Measurements from ENCODE around the gene DNAH2.
"Not testable (repeated sequence)": the region's sequence is repeated elsewhere in the genome, so short reads cannot be mapped to it uniquely, and the experiment has no call there.

Gene DNAH2

DNA sequence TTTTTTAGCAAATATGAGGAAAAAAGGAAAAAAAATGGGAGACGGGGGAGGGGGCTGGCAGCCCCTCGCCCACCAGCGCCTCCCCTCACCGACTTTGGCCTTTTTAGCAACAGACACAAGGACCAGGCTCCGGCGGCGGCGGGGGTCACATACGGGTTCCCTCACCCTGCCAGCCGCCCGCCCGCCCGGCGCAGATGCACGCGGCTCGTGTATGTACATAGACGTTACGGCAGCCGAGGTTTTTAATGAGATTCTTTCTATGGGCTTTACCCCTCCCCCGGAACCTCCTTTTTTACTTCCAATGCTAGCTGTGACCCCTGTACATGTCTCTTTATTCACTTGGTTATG, 136.1 kb downstream of the DNAH2 start:
- DNase-seq = no peak

DNA sequence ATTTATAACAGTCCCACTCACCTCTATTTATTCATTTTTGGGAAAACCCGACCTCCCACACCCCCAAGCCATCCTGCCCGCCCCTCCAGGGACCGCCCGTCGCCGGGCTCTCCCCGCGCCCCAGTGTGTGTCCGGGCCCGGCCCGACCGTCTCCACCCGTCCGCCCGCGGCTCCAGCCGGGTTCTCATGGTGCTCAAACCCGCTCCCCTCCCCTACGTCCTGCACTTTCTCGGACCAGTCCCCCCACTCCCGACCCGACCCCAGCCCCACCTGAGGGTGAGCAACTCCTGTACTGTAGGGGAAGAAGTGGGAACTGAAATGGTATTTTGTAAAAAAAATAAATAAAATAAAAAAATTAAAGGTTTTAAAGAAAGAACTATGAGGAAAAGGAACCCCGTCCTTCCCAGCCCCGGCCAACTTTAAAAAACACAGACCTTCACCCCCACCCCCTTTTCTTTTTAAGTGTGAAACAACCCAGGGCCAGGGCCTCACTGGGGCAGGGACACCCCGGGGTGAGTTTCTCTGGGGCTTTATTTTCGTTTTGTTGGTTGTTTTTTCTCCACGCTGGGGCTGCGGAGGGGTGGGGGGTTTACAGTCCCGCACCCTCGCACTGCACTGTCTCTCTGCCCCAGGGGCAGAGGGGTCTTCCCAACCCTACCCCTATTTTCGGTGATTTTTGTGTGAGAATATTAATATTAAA, 136.7 kb downstream of the DNAH2 start:
- DNase-seq = no peak

DNA sequence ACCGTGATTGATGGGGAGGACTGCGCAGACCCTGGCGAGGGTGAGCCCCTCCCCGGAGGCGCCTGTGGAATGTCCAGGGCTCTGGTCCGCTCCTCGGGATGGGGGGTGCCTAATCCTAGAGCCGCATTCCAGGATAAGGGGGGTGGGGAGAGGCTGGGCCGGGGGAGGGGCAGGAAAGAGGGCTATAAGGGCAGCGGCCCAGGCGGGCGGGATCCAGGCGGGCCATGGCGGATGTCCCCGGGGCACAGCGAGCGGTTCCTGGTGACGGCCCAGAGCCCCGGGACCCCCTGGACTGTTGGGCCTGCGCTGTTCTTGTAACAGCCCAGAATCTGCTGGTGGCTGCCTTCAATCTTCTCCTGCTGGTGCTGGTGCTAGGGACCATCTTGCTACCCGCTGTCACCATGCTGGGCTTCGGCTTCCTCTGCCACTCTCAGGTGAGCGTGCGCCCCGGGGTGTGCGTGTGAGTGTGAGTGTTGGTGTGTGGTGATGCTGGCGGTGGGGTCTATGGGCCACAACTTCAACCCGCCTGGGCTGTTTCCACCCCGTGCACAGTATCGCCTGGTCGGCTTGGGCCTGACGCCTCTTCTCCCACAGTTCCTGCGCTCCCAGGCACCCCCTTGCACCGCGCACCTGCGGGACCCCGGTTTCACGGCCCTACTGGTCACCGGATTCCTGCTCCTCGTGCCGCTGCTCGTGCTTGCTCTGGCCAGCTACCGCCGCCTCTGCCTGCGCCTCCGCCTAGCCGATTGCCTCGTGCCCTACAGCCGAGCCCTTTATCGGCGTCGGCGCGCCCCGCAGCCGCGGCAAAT, 137.5 kb downstream of the DNAH2 start, which contains the start of gene TMEM88:
Gene TMEM88, plus strand, starts transcription at position 216 of the 809 bp plus-strand sequence. Its CDS starts 9 bp downstream, at position 225.
- DNase-seq = no peak

DNA sequence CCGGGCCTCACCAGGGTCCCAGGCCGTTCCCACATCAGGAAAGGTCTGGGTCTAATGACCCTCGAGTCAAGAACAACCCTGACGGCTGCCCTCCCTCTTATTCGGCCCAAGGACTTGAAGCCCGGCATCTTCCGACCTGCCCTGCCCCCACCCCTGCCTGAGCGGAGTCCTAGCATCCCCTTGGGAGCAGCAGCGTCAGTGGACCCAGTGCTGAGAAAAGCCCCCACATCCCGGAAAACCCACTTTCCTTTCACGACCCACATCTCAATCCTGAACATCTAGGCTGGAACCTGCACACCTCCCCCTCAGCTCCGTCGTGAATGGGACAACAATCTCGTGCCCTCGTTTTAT, 138.1 kb downstream of the DNAH2 start:
- no peak for DNase-seq

DNA sequence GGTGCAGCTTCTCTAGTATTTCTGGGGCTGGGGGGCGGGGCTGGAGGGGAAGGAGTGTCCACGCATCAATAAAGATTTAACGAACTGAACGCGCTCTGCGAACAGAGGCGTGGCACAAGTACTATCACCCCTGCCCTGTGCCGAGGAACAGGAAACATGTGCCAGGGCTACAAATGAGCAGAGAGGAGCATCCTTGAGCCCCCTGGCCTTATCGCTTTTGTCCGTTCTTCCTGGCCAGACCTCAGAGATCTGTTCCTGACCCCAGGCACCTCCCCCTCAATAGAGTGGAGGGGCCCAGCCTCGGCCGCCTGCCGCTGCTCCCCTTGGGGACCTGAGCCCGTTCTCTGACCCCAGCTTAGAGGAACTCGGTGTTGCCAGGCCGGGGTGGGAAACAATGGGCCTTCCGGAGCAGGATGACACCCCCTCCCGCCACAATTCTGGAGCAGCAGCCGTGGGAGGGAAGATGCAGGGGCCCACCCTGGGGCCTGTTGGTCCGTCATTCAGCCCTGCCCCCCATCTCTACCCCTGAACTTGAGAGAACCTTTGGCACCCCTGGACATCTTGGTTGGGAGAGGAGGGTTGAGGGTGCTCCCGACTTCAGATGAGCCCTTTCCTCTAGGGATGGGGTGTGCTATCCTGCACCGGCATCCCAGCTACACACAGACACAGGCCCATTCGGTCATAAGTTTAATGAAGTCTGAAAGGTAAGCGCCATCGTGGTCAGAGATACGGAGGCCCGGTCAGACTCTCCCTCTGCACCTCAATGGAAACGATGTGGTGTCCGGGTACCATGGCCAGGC, 138.7 kb downstream of the DNAH2 start:
- DNase-seq = no peak

DNA sequence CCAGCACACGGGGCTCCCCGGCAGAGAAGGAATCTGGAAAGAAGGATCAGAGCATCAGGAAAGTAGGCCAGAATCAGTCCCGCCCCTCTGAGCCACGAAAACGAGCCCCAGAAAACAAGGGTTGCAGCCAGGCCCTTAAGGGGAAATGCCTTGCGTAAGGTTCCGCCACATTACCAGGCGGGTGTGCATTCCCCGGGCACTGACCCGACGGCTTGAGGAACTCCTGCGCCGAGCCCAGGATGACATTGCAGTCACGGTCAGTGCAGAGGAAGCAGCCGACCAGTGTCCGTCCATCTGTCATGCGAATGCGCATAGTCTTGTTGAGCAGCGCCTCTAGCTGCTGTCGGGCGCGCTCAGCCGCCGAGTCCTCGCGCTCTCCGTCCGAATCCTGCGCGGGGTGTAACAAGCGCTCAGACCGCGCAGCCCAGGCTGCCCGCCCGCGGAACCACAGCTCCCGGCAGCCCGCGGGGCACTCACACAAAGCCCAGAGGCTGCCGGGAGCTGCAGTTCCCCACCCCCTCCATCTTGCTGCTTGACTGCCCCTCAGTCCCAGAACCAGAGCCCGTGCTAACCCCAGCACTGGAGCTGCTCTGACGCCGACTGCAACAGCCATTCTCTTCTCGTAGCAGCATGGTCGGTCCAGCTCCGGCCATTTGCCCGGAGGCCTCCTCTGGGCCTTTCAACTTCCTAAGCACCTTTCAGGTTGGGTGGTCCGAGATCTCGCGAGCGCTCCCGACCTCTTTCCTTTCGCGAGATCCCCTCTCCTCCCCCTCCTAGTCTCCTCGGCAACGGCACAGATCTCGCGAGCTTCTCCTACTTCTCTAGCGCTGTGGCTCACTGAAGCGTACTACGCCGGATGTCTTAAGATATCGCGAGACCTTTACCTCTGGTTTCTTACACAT, 139.5 kb downstream of the DNAH2 start, which contains the start of gene NAA38:
Gene NAA38, minus strand, starts transcription at position 749 of the 902 bp plus-strand sequence. Its CDS starts 96 bp downstream, at position 653.
- peak; percentile 98 for DNase-seq

DNA sequence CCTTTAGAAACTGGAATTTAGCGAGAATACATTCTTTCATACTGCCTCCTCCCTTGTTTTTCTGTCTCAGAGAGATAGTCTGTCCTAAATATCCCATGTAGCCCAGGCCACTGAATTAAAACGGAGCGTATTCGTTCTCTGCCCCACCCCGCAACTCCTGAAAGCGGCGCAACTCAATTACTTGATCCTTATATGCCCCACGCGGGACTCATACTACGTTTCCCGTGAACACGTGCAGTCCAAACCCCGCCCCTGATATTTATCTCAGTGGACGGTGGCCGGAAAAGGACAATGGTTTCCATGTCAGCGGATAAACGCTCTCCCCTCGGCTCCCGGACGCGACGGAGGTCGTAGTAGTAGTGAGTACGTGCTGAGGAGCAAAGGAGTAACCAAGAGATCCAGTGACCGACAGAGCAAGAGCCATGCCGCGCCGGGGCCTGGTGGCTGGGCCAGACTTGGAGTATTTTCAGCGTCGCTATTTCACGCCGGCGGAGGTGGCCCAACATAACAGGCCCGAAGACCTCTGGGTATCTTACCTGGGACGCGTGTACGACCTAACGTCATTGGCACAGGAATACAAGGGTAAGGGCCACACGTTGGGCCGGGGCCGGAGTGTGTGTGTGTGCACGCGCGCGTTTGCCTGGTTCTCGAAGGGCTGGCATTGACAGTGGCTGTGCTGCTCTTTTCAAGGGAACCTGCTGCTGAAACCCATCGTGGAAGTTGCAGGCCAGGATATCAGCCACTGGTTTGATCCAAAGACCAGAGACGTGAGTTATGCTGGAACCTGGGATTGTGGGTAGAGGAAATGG, 140.4 kb downstream of the DNAH2 start, which contains the start of gene CYB5D1:
Gene CYB5D1, plus strand, starts transcription at position 291 of the 809 bp plus-strand sequence. Its CDS starts 132 bp downstream, at position 423.
- peak; percentile 91 to 93 for DNase-seq

DNA sequence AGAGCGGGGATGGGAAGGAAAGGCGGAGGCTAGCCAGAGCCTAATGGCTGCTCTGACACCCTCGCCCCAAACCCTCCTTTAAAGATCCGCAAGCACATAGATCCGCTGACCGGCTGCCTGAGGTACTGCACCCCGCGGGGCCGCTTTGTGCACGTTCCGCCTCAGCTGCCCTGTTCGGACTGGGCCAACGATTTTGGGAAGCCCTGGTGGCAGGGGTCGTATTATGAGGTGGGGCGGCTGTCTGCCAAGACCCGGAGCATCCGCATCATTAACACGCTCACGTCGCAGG, 140.9 kb downstream of the DNAH2 start:
- DNase-seq = no peak

DNA sequence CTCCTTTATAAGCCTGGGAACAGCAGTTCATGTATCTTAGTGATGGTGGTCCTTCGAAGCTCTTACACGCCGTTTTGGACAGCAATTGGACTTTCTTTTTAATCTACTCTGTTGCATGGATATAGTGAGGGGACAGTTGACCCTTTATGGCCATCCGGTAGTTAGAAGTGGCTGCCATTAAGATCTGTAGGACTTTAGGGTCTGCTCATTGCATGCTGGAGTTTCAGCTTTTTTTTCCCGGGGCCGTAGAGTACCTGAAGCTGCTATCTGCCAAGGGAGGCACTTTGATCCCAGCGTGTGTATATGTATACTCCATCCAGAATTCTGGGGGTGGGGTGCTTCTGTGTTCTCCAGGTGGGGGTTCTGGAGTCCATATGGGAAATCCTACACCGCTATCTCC, 141.5 kb downstream of the DNAH2 start:
- no peak for DNase-seq

DNA sequence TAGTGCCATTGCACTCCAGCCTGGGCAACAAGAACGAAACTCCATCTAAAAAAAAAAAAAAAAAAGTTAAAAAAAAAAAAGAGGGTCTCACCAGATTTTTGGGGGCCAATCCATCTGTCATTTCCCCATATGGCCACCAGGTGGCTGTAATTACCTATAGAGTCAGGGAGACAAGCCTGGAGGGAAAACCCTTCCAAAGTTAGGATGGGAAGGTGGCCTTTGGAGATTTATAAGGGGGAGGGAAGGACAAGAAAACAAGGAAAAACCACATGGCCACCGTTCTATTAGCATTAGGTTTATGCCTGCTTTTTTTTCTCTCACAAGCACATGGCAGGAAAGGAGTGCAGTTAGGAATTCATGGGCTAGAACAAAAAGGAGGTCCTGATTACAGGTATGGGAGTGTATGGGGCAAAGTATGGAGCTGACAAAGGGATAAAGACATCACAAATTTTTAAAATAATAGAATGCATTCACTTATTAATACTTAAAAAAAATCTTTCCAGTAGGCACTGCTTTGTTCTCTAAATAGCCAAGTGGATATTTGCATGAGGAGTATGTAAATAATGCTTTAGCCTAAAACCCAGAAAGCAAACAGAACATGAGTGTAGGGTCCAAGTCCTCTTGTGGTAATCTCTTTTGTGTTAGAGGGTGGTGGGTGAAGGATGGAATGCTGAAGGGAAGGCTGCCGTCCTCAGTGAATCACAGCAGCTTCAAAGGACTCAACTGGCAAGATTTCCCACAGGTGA, 145.3 kb downstream of the DNAH2 start:
- DNase-seq = peak in 1 of 2 experiments; percentile 30

DNA sequence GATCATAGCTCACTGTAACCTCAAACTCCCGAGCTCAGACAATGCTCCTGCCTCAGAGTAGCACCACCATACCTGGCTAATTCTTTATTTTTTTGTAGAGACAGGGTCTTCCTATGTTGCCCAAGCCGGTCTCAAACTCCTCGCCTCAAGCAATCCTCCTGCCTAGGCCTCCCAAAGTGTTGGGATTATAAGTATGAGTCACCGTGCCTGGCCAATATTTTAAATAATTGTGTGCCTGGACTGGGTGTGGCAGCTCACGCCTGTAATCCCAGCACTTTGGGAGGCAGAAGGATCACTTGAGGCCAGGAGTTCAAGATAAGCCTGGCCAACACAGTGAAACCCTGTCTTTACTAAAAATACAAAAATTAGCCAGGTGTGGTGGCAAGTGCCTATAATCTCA, 146.8 kb downstream of the DNAH2 start:
- DNase-seq = not testable (repeated sequence)

DNA sequence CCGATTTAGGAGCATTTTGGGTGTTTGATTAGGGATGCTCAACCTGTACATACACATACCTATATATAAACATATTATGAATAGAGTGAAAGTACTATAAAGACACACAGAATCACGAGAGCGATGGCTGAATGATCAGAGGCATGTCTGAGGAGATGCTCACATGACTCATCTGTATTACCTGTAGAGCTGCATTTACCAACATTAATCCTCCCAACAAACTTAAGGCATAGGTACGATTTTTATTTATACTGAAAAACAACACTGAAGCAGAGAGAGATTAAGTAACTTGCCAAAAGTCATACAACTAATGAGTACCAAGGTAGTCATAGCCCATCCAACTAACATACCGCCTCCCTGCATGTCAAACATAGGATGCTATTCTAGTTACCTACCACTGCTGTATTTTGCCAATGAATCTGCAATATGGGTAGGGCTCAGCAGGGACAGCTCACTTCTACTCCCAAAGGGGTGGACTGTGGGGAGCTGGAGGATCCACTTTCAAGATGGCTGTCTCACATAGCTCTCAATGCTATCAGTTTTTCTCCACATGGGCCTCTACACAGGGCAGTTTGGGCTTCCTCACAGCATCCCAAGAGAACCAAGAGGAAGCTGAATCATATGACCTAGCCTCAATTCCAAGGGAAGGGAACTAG, 147.6 kb downstream of the DNAH2 start:
- DNase-seq = no peak

DNA sequence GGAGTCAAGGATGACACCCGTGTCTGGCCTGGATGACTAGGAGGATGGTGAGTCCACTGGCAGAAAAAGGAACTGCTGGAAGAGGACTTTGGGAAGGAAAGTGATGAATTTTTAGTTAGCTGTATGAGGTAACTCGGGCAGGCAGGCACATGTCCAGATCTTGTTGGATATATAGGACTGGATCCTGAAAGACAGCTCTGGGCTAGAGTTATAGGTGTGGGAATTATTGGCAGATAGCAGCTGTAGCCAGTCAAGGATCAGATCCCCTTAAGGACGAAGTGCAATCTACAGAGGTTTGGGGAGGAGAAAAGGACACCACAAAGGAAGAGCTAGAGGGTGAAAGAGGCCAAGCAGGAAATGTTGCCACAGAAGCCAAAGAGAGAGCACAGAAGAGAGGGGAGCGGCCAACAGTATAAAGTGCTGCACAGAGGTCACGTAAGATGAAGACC, 150.4 kb downstream of the DNAH2 start:
- DNase-seq = no peak

DNA sequence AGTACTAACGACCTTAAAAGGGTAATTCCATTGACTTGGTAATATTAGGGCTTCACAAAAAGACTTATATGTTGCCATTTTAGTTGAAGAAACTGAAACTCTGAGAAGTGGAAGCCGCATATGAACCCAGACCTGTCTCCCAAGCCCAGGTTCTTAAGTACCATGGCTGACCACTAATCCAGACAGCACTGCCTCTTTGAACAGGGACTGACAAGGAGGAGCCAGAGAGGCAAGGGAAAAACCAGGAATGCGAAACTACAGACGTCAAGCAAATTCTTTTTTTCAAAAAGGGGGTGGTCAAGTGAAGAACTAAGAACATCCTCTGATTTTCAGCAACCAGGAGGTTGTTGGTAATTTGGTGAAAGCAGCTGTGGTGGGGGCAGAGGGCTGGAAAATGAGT, 155.5 kb downstream of the DNAH2 start:
- DNase-seq = no peak

DNA sequence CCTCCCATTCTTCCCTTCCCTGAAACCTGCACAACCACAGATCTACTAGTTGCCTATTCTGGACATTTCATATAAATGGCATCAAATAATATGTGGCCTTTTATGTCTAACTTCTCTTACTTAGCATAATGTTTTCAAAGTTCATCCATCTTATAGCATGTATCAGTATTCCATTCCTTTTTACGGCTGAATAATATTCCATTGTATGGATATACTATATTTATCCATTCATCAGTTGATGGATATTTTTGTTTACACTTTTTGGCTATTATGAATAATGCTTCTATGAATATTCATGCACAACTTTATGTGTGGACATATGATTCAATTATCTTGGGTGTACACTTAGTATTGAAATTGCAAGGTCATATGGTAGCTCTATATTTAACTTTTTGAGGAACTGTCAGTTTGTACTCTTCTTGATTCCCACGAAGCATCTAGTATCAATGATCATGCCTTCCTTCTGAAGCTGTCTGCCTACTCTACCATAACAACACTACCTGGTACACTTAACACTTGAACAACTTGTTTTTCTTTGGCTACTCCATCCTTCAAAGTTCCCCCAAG, 158.3 kb downstream of the DNAH2 start:
- DNase-seq = no peak

DNA sequence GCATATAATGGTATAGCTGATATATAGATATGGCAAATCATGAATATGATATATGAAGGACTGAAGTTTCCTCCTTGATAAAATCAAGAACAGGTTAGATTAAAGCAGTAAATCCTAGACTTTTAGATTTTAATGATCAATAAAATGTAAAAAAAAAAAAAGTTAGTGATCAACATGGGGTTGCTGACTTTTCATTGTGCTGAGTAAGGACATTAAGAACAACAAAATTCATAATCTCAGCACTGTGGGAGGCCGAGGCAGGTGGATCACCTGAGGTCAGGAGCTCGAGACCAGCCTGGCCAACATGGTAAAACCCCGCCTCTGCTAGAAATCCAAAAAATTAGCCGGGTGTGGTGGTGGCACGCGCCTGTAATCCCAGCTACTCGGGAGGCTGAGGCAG, 160.7 kb downstream of the DNAH2 start:
- DNase-seq = no peak

DNA sequence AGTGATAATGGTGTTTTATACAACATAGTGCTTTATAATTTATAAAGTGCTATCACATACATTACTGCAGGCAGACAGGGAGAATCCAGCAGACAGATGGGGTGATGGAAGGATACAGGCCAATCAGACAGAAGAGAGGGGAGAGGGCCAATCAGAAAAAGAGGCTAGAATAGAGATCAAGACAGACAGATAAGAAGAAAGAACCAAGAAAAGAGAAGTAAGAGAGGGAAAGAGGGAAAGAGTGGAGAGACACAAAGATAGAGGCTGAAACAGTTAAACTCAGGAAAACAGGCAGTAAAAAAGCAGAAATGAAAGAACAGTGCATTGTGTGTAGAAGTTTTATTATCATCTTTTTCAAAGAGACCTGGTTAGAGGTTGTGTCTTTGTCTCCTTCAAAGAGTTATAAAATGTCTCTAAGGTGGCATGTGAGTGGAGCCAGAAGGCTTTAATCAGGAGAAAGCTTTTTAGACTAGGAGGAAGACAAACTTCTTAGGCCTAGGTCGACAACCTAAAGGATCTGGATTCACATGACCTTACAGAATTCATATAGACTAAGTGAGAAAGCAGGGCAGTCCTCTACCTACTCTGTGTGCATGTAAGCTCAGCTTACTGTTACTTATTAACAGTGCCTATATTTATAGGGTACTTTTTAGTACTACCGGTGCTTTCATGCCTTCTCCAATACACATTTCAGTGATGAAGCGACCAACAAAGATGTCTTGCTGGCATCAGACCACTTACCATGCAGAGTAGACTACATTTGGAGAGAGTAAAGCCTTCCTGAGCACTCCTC, 162.7 kb downstream of the DNAH2 start:
- no peak for DNase-seq

DNA sequence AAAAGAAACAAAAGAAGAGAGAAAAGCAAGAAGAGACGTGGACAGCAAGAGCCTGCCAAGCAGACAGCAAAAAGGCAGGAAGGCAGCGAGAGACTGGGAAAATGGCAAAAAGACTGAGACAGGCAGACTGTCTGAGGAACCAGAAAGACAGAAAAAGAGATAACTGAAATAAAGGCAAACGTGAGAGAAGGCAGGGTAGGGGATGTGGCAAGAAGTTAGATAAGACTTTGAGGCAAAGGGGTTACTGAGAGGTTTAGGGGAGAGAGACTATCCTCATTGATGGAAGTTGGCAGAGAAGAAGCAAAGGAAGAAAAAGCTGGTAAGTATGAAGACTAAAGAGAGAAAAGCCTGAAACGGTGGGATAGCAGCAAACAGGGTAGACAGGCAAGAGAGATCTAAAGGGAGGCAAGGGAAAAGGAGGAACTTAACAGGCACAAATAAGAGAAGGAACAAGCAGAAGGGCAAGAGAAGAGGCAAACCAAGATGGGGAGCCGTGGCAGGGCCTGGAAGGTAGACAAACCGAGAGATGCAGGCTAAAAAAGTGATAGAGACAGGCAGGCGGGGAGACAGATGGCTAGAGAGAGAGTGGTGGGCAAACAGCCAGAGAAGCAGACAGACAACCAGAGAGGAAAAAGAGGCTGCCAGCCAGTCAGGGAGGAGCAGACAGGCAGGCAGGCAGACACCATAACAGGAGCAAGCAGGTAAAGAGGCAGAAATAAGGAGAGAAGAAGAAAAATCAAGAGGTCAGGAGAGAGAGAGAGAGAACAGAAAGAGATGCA, 163.9 kb downstream of the DNAH2 start:
- no peak for DNase-seq

Measured in NCI-H1930 (cell line).